GM23338 (cell line): ENCODE data around the gene LRCH4. TPM values are rescaled to one million over a fixed set of nuclear protein-coding genes. Genes with fewer than 3 reads are reported as not detected.
A peak's percentile ranks its signal among the peaks of the same experiment; 100 is the strongest.

ENCODE experiments used
- ATAC-seq: fragments of 200-7000 bp; cut with Tn5 transposase; 3 replicates; pipeline ENCODE4 v1.9.1; 2020
- DNase-seq: peaks from one replicate; pipeline ENCODE4 v3.0.0-alpha.2; 2015; ENCODE audit warnings: low spot score
- H2AFZ ChIP-seq: fragments of 200-600 bp; sonication (generic); 2 replicates; pipeline ENCODE4 v1.8.0; 2016; ENCODE audit warnings: antibody characterized with exemption, mild to moderate bottlenecking, moderate library complexity
- H3F3A ChIP-seq: fragments of 200-600 bp; sonication (generic); replicated peaks from 2 replicates; pipeline ENCODE4 v1.8.0; 2017; ENCODE audit warnings: antibody characterized with exemption, mixed run types, low read depth
- H3K27ac ChIP-seq: fragments of 200-600 bp; sonication (generic); 2 replicates; pipeline ENCODE4 v1.6.1; 2016; ENCODE audit warnings: low read depth
- H3K27me3 ChIP-seq: fragments of 200-600 bp; sonication (generic); 2 replicates; pipeline ENCODE4 v1.8.0; 2016; ENCODE audit warnings: mild to moderate bottlenecking, mixed run types, moderate library complexity; ENCODE audit not compliant: insufficient read depth
- H3K36me3 ChIP-seq: fragments of 200-600 bp; sonication (generic); 2 replicates; pipeline ENCODE4 v1.8.0; 2016; ENCODE audit warnings: mild to moderate bottlenecking; ENCODE audit not compliant: insufficient read depth
- H3K4me1 ChIP-seq: fragments of 200-600 bp; sonication (generic); 2 replicates; pipeline ENCODE4 v1.8.0; 2016; ENCODE audit warnings: mild to moderate bottlenecking, moderate library complexity; ENCODE audit not compliant: insufficient read depth
- H3K4me2 ChIP-seq: fragments of 200-600 bp; sonication (generic); 2 replicates; pipeline ENCODE4 v1.7.1; 2017; ENCODE audit warnings: mixed run types
- H3K4me3 ChIP-seq: fragments of 200-600 bp; sonication (generic); 2 replicates; pipeline ENCODE4 v1.6.1; 2016; ENCODE audit warnings: mixed run types
- H3K79me2 ChIP-seq: fragments of 200-600 bp; sonication (generic); replicated peaks from 2 replicates; pipeline ENCODE4 v1.8.0; 2017; ENCODE audit warnings: mild to moderate bottlenecking; ENCODE audit not compliant: insufficient read depth
- H3K9me2 ChIP-seq: fragments of 200-600 bp; sonication (generic); 2 replicates; pipeline ENCODE4 v1.8.0; 2017; ENCODE audit not compliant: insufficient read depth
- H4K20me1 ChIP-seq: fragments of 200-600 bp; sonication (generic); replicated peaks from 2 replicates; pipeline ENCODE4 v1.8.0; 2017; ENCODE audit warnings: mild to moderate bottlenecking; ENCODE audit not compliant: insufficient read depth
- H3K27ac Mint-ChIP-seq: 2 replicates; pipeline ENCODE4 v1.8.0; 2020; ENCODE audit warnings: inconsistent platforms, mild to moderate bottlenecking, moderate library complexity, mixed read lengths
- H3K27me3 Mint-ChIP-seq: 3 replicates; pipeline ENCODE4 v1.8.0; 2022; ENCODE audit warnings: low read depth, mild to moderate bottlenecking, moderate library complexity, mixed read lengths, inconsistent platforms; ENCODE audit not compliant: insufficient read depth, poor library complexity
- H3K36me3 Mint-ChIP-seq: 3 replicates; pipeline ENCODE4 v1.8.0; 2021; ENCODE audit warnings: low read depth, mild to moderate bottlenecking, inconsistent platforms, moderate library complexity, mixed read lengths
- H3K4me1 Mint-ChIP-seq: 3 replicates; pipeline ENCODE4 v1.8.0; 2020; ENCODE audit warnings: mild to moderate bottlenecking, inconsistent platforms, mixed read lengths
- H3K4me3 Mint-ChIP-seq: 3 replicates; pipeline ENCODE4 v1.8.0; 2021; ENCODE audit warnings: moderate library complexity, mild to moderate bottlenecking, inconsistent platforms, mixed read lengths
- H3K9me3 Mint-ChIP-seq: 3 replicates; pipeline ENCODE4 v1.8.0; 2020; ENCODE audit warnings: moderate library complexity, mild to moderate bottlenecking, inconsistent platforms, mixed read lengths
- CREB1 ChIP-seq: fragments of 250-450 bp; sonication (Bioruptor Pico); IDR thresholded peaks from 2 replicates; pipeline ENCODE4 v1.5.0; 2020; ENCODE audit warnings: low read depth, mild to moderate bottlenecking, moderate library complexity
- ETS1 ChIP-seq: IDR thresholded peaks from 2 replicates; pipeline ENCODE4 v1.6.1; 2016; ENCODE audit warnings: antibody characterized with exemption
- JUNB ChIP-seq: IDR thresholded peaks from one replicate; pipeline ENCODE4 v1.6.1; 2016; ENCODE audit warnings: antibody characterized with exemption; ENCODE audit not compliant: unreplicated experiment
- NANOG ChIP-seq: IDR thresholded peaks from 2 replicates; pipeline ENCODE4 v1.6.1; 2016; ENCODE audit warnings: antibody characterized with exemption, borderline replicate concordance
- POLR2AphosphoS5 ChIP-seq: IDR thresholded peaks from 2 replicates; pipeline ENCODE4 v1.6.1; 2016; ENCODE audit warnings: antibody characterized with exemption, low read depth
- REST ChIP-seq: IDR thresholded peaks from one replicate; pipeline ENCODE4 v1.6.1; 2018; ENCODE audit warnings: antibody characterized with exemption; ENCODE audit not compliant: unreplicated experiment
- STAT1 ChIP-seq: IDR thresholded peaks from one replicate; pipeline ENCODE4 v1.6.1; 2016; ENCODE audit warnings: antibody characterized with exemption; ENCODE audit not compliant: unreplicated experiment
- ZNF114 ChIP-seq: fragments of 250-450 bp; sonication (Bioruptor Pico); IDR thresholded peaks from 2 replicates; pipeline ENCODE4 v1.5.0; 2020; ENCODE audit warnings: mild to moderate bottlenecking, moderate library complexity
- polyA plus RNA-seq: library from polyadenylated mRNA; unstranded; fragments of >200 nt; fragmentation: Nextera tagmentation; extraction: Ambion mirVana; gene quantifications from 2 replicates; pipeline ENCODE4 v1.2.1, GENCODE V29; 2016
- total RNA-seq: library from RNA; depleted of rRNA; stranded (reverse); fragments of >200 nt; shearing (Covaris generic); gene quantifications from 2 replicates; pipeline ENCODE4 v1.2.3, GENCODE V29; 2014

LRCH4 gene
- total and polyA plus RNA-seq, 2 experiments from 2014 or later, result 21.4 to 51.0 TPM

- peak; percentile 99 for DNase-seq
Observed at GRCh38 chr7:100586266-100587025, 517 bp upstream of the LRCH4 start, which contains the start of gene FBXO24. FBXO24 (plus strand) TSS chr7:100586328; CDS start chr7:100586626, 298 bp downstream.

GRCh38 chr7:100584683-100585510, 1.0 kb downstream of the LRCH4 start:
- Mint-ChIP-seq H3K9me3 (no peaks in the 10 kb centered on the region), H3K36me3 (no peaks in the 10 kb centered on the region; the same call in 2 of the 3 replicates), H3K27ac (peak overlapping the region; percentile 97), H3K4me3 (peak overlapping the region; percentile 91), H3K27me3 (peaks cover 30% of the 10 kb centered on the region), H3K4me1 (peaks cover 38% of the 10 kb centered on the region)
- Histone ChIP-seq H2AFZ (peak overlapping the region; percentile 87; the same call in 1 of the 2 replicates), H3K27me3 (peaks cover 12% of the 10 kb centered on the region; the same call in 1 of the 2 replicates), H3K4me1 (peaks cover 28% of the 10 kb centered on the region), H3K4me2 (peak overlapping the region; percentile 86), H3K36me3 (0 out of 2 replicates have a peak, but pooled peaks cover 4% of the 10 kb centered on the region), H4K20me1 (peaks cover 8% of the 10 kb centered on the region; the same call in 1 of the 2 replicates), H3K4me3 (peak overlapping the region; percentile 98), H3K9me2 (no peaks in the 10 kb centered on the region), H3K79me2 (peaks cover 21% of the 10 kb centered on the region), H3F3A (peaks cover 20% of the 10 kb centered on the region), H3K27ac (peak overlapping the region; percentile 99)
- DNase-seq (peak; percentile 80), ATAC-seq (peak; percentile 11)
- TF ChIP-seq CREB1 (CRISPR knock-in tag) (peak; percentile 87), ETS1 (no peak), ZNF114 (CRISPR knock-in tag) (no peak)

More at GRCh38 chr7:100586266-100587025, 517 bp upstream of the LRCH4 start, which contains the start of gene FBXO24:
- H3K4me2 ChIP-seq, result peak within 1 kb of the TSS; percentile 86
- peaks cover 8% of the 10 kb centered on the region; the same call in 1 of the 2 replicates for H4K20me1 ChIP-seq
- Mint-ChIP-seq H3K4me3 (peak within 1 kb of the TSS; percentile 91), H3K27me3 (peaks cover 37% of the 10 kb centered on the region), H3K4me1 (peaks cover 46% of the 10 kb centered on the region), H3K36me3 (no peaks in the 10 kb centered on the region), H3K27ac (peak within 1 kb of the TSS; percentile 97), H3K9me3 (no peaks in the 10 kb centered on the region)
- no peaks in the 10 kb centered on the region for H3K9me2 ChIP-seq
- peak within 1 kb of the TSS; percentile 87; the same call in 1 of the 2 replicates for H2AFZ ChIP-seq
- peaks cover 21% of the 10 kb centered on the region for H3K79me2 ChIP-seq
- peak; percentile 80 for ATAC-seq
- H3K27me3 ChIP-seq, result peaks cover 28% of the 10 kb centered on the region
- TF ChIP-seq STAT1 (no peak), CREB1 (CRISPR knock-in tag) (peak; percentile 84; the same call in 1 of the 2 replicates), NANOG (no peak), JUNB (no peak), REST (no peak), POLR2AphosphoS5 (peak; percentile 79)
- peak within 1 kb of the TSS; percentile 98 for H3K4me3 ChIP-seq
- H3K27ac ChIP-seq, result peak within 1 kb of the TSS; percentile 99
- peaks cover 20% of the 10 kb centered on the region for H3F3A ChIP-seq
- H3K36me3 ChIP-seq, result 0 out of 2 replicates have a peak, but pooled peaks cover under 1% of the 10 kb centered on the region
- peaks cover 39% of the 10 kb centered on the region for H3K4me1 ChIP-seq
